HEK293T (cell line): ENCODE data around the gene NANOS1.

Source experiments
- BHLHE40 ChIP-seq: fragments of 450-650 bp; IDR thresholded peaks from 2 replicates; pipeline ENCODE4 v1.6.1; 2016; ENCODE audit warnings: mild to moderate bottlenecking, moderate library complexity, borderline replicate concordance
- ELF4 ChIP-seq: fragments of 450-650 bp; IDR thresholded peaks from 2 replicates; pipeline ENCODE4 v1.6.1; 2017; ENCODE audit warnings: antibody characterized with exemption
- FOXM1 ChIP-seq: fragments of 450-650 bp; IDR thresholded peaks from 2 replicates; pipeline ENCODE4 v1.6.1; 2017; ENCODE audit warnings: mild to moderate bottlenecking, borderline replicate concordance
- L3MBTL2 ChIP-seq: fragments of 450-650 bp; conservative IDR thresholded peaks from 2 replicates; pipeline ENCODE4 v1.6.1; 2016; ENCODE audit warnings: mild to moderate bottlenecking
- LEF1 ChIP-seq: fragments of 450-650 bp; IDR thresholded peaks from 2 replicates; pipeline ENCODE4 v1.6.1; 2017; ENCODE audit warnings: mild to moderate bottlenecking, borderline replicate concordance
- PKNOX1 ChIP-seq: fragments of 450-650 bp; IDR thresholded peaks from 2 replicates; pipeline ENCODE4 v1.6.1; 2016
- SP1 ChIP-seq: fragments of 450-650 bp; IDR thresholded peaks from 2 replicates; pipeline ENCODE4 v1.6.1; 2017
- SUZ12 ChIP-seq: fragments of 450-650 bp; IDR thresholded peaks from 2 replicates; pipeline ENCODE4 v1.6.1; 2016; ENCODE audit warnings: mild to moderate bottlenecking
- TARDBP ChIP-seq: fragments of 450-650 bp; IDR thresholded peaks from 2 replicates; pipeline ENCODE4 v1.6.1; 2016
- ZNF384 ChIP-seq: fragments of 450-650 bp; IDR thresholded peaks from 2 replicates; pipeline ENCODE4 v1.6.1; 2016

GRCh38 chr10:119039161-119039560, 9.6 kb downstream of the NANOS1 start:
- TF ChIP-seq BHLHE40 = no peak
- no peak for TF ChIP-seq TARDBP
- TF ChIP-seq ZNF384 = no peak
- no peak for TF ChIP-seq FOXM1
- no peak for TF ChIP-seq LEF1
- TF ChIP-seq L3MBTL2 = no peak
- TF ChIP-seq PKNOX1 = no peak
- TF ChIP-seq SP1 = no peak
- no peak for TF ChIP-seq ELF4
- TF ChIP-seq SUZ12 = no peak
